Left ventricle myocardium inferior (tissue), 1 donor: Measurements from ENCODE around the gene MACROD2. TPM values are rescaled to one million over a fixed set of nuclear protein-coding genes. Genes with fewer than 3 reads are reported as not detected.

Source experiments
- DNase-seq: peaks from one replicate; pipeline ENCODE4 v3.0.0-alpha.2; 2020
- H3K27ac ChIP-seq: fragments of 200-600 bp; replicated peaks from 2 replicates; pipeline ENCODE4 v1.8.0; 2021
- H3K27me3 ChIP-seq: fragments of 200-600 bp; 2 replicates; pipeline ENCODE4 v1.8.0; 2021; ENCODE audit warnings: low read depth
- H3K36me3 ChIP-seq: fragments of 200-600 bp; 2 replicates; pipeline ENCODE4 v1.8.0; 2021
- H3K4me1 ChIP-seq: fragments of 200-600 bp; 2 replicates; pipeline ENCODE4 v1.8.0; 2021
- H3K4me3 ChIP-seq: fragments of 200-600 bp; 2 replicates; pipeline ENCODE4 v1.8.0; 2021; ENCODE audit warnings: mild to moderate bottlenecking, moderate library complexity
- H3K9me3 ChIP-seq: fragments of 200-600 bp; replicated peaks from 2 replicates; pipeline ENCODE4 v1.8.0; 2021
- intact Hi-C: fragments of 100-400 bp; cut with micrococcal nuclease; formaldehyde crosslinking; loops from one replicate; pipeline ENCODE4 v1.11.0; 2022
- total RNA-seq: library from RNA; stranded (reverse); fragmentation: NEBNext Ultra II Directional; extraction: Animal tissue kit (Norgen Biotek cat#: 25700); gene quantifications from one replicate; pipeline ENCODE4 v1.2.1, GENCODE V29; 2021
- TF ChIP-seq, protein P1 (sequence below): fragments of 200-600 bp; IDR thresholded peaks from 2 replicates; pipeline ENCODE4 v1.8.0; 2021; ENCODE audit warnings: antibody characterized with exemption, mild to moderate bottlenecking, borderline replicate concordance
- donor health status: DM: no; HTN: yes; CAD: no; lungs with severe emphysema.

Gene MACROD2
- total RNA-seq, 1 donor from 2014 or later, result 3.6 TPM

DNA sequence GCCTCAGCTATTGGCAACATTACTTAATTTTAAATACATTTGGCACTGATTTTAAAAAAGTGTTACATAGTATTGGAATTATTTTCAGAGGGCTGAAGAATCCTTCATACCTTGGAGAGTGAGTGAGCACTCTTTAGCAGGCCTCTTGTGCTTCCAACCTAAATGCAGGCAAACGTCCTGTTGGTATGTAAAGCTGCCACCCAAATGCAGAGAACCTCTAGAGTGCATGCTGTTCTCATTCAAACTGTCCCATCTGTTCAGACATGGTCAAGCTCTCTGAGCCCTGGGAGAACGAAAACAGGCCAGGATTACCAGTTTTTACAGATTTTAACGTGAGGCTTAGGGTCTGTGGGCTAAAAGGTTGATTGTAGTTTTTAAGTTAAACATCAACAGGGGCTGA is 720.1 kb downstream of the MACROD2 start:
- TF ChIP-seq, protein P1, sequence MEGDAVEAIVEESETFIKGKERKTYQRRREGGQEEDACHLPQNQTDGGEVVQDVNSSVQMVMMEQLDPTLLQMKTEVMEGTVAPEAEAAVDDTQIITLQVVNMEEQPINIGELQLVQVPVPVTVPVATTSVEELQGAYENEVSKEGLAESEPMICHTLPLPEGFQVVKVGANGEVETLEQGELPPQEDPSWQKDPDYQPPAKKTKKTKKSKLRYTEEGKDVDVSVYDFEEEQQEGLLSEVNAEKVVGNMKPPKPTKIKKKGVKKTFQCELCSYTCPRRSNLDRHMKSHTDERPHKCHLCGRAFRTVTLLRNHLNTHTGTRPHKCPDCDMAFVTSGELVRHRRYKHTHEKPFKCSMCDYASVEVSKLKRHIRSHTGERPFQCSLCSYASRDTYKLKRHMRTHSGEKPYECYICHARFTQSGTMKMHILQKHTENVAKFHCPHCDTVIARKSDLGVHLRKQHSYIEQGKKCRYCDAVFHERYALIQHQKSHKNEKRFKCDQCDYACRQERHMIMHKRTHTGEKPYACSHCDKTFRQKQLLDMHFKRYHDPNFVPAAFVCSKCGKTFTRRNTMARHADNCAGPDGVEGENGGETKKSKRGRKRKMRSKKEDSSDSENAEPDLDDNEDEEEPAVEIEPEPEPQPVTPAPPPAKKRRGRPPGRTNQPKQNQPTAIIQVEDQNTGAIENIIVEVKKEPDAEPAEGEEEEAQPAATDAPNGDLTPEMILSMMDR, result no peak

DNA sequence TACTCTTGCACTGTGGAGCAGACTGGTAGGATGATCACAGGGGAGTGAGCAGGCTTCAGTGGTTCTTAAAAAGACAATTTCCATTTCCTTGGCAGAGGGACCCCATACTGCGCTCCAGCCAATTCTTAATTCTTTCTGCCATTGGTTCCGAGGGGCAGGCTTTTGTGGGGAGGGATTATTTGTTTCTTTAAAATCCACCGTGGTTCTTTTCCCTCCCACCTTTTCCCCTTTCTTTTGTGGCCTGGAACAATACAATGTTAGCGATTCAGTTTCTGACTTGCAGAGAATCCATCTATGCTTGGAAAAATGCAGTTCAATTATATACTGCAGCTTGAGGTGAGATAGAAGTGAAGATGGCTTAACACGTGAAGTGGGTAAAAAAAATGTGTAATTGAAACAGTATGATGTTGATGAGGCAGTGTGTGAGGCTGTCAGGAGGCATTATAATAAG is 721.1 kb downstream of the MACROD2 start:
- H3K4me1 ChIP-seq, result no peaks in the 10 kb centered on the region
- no peak for DNase-seq
- no peaks in the 10 kb centered on the region for H3K36me3 ChIP-seq
- TF ChIP-seq, protein P1, result no peak
- intact Hi-C loops, result no loop called here
- no peak overlapping the region for H3K4me3 ChIP-seq
- H3K9me3 ChIP-seq, result no peaks in the 10 kb centered on the region
- H3K27ac ChIP-seq, result no peak overlapping the region
- no peaks in the 10 kb centered on the region for H3K27me3 ChIP-seq

More for the DNA sequence above, 720.1 kb downstream of the MACROD2 start:
- DNase-seq, result no peak
- H3K36me3 ChIP-seq, result no peaks in the 10 kb centered on the region
- intact Hi-C loops, result no loop called here
- no peaks in the 10 kb centered on the region for H3K4me1 ChIP-seq
- H3K27me3 ChIP-seq, result no peaks in the 10 kb centered on the region
- H3K4me3 ChIP-seq, result no peak overlapping the region
- H3K9me3 ChIP-seq, result no peaks in the 10 kb centered on the region
- H3K27ac ChIP-seq, result no peak overlapping the region

DNA sequence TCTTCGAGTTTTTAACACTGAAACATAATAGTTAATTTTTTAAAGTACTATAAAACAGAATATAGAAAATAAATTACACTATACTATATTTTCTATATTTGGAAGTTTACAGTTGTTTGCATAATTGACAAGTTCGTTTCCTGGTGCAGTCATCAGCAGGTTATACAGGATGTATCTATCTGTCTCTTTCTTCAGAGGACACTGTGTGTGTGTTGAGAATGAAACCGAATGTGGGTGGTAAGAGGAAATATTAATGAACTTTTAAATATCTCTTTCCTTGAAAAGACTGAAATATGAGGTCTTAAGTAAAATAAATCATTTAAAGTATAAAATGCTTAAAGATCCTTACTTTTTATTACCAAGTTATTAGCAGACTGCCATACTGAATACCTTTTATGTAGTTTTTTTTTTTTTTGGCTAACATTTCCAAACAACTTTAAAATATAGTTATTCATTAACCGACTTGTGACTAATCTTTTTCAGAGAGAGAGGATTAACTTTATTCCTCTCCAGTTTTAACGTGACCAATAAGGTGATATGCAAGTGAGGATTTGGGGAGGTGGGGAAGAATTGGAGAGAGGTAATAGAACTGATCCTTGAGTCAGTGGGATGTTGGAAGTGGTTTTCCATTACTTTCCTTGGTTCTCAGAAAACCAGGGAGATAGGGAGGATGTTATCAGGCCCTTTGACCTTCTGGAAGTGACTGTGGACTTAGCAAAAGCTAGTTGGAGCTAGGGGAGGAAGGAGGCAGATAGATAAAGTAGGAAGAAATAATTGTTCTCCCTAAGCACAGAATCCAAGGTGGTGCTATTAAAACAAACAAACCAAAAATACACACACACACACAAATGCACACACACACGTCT is 722.1 kb downstream of the MACROD2 start:
- H3K27ac ChIP-seq, result no peak overlapping the region
- H3K4me1 ChIP-seq, result no peaks in the 10 kb centered on the region
- no peak overlapping the region for H3K4me3 ChIP-seq
- no peaks in the 10 kb centered on the region for H3K27me3 ChIP-seq
- H3K36me3 ChIP-seq, result no peaks in the 10 kb centered on the region
- DNase-seq, result no peak
- TF ChIP-seq, protein P1, result no peak
- H3K9me3 ChIP-seq, result no peaks in the 10 kb centered on the region
- intact Hi-C loops, result no loop called here

DNA sequence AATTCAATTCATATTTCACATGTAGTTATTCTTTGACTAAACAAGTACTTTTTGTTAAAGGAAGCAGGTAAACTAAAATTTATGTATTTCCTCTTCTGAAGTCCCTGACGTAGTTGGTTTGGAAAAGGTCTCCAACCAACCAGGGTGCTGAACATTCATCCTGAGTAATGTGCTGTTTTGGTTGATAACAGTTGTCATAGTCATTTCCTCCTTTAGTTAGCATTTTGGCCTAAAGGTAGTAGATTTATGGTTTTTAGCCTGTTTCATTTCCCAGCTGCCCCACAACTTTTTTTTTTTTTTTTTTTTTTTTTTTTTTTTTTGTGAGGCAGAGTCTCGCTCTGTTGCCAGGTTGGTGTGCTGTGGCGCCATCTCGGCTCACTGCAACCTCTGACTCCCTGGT is 724.9 kb downstream of the MACROD2 start:
- H3K27ac ChIP-seq, result no peak overlapping the region
- intact Hi-C loops, result no loop called here
- TF ChIP-seq, protein P1, result no peak
- H3K4me3 ChIP-seq, result no peak overlapping the region
- H3K9me3 ChIP-seq, result no peaks in the 10 kb centered on the region
- no peaks in the 10 kb centered on the region for H3K4me1 ChIP-seq
- H3K36me3 ChIP-seq, result no peaks in the 10 kb centered on the region
- no peak for DNase-seq
- no peaks in the 10 kb centered on the region for H3K27me3 ChIP-seq

DNA sequence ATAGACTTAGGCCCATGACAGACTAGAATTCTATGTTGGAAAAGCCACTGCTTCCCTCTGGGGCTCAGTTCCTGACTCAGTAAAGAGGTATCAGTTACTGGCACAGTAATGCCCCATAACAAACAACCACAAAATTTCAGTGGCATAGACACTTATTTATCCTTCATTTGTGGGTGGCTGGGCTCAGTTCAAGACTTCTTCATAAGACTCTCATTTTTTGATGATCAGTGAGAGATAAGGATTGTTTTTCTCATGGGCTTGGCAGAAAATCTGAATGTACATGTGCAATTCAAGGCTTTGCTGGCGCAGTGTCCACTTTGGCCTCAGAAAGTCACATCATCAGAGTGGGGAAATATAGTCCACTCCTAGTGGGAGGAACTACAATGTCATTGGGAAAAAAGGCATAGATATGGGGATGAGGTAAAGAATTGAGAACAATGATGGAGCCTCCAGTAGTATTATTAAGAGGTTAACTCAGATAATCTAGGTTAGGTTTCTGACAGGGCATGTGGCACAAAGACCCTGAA is 726.7 kb downstream of the MACROD2 start:
- Histone ChIP-seq H3K4me3 (no peak overlapping the region), H3K27me3 (no peaks in the 10 kb centered on the region), H3K36me3 (no peaks in the 10 kb centered on the region), H3K27ac (no peak overlapping the region), H3K4me1 (no peaks in the 10 kb centered on the region), H3K9me3 (no peaks in the 10 kb centered on the region)
- TF ChIP-seq, protein P1, result no peak
- intact Hi-C loops, result no loop called here
- no peak for DNase-seq
